ENCODE data around the gene SYDE1. TPM values are rescaled to one million over a fixed set of nuclear protein-coding genes. Genes with fewer than 3 reads are reported as not detected.

Gene SYDE1
- total and polyA plus RNA-seq, 2 donors (not counting 1 experiment from before 2014, with no cell fraction given), result not detected

- H3K4me2 ChIP-seq (replicated peaks; ENCODE audit: low read depth, low read length, poor library complexity, severe bottlenecking), result no peak overlapping the region
- no peaks in the 10 kb centered on the region for H3K79me2 ChIP-seq (ENCODE audit: control insufficient read depth, insufficient read depth, low read length)
- no peak overlapping the region for H2AFZ ChIP-seq (ENCODE audit: insufficient read depth, low read depth, low read length, poor library complexity, severe bottlenecking)
- TF ChIP-seq CTCF (IDR thresholded peaks at IDR 0.05), result no peak
- TF ChIP-seq EZH2 (IDR thresholded peaks at IDR 0.05; ENCODE audit: borderline replicate concordance, insufficient read depth, low read depth, low read length, poor library complexity, severe bottlenecking), result no peak
- Mint-ChIP-seq H3K27me3 (peaks cover 30% of the 10 kb centered on the region), H3K4me1 (no peaks in the 10 kb centered on the region), H3K27ac (no peak overlapping the region), H3K4me3 (no peak overlapping the region), H3K9me3 (ENCODE audit: insufficient read depth) (peaks cover 5% of the 10 kb centered on the region)
- ATAC-seq (ENCODE audit: low read depth) (no peak), DNase-seq (no peak)
- POLR2A ChIA-PET, result no interaction called here
- H3K4me3 ChIP-seq (ENCODE audit: control extremely low read depth in 1 of 5, extremely low read depth in 1 of 5, insufficient read depth in 1 of 5, low read depth in 2 of 5, low read length in 4 of 5), result no peak overlapping the region
- intact Hi-C loops (cut with micrococcal nuclease), result no loop called here
- H3K4me1 ChIP-seq (ENCODE audit: control insufficient read depth in 2 of 2, insufficient read depth in 2 of 2, low read length in 2 of 2), result no peaks in the 10 kb centered on the region
- H3K9me3 ChIP-seq (ENCODE audit: control extremely low read depth in 1 of 3, control insufficient read depth in 2 of 3, insufficient read depth in 1 of 3, low read length in 2 of 3), result peaks cover 4 to 18% (median 12%) of the 10 kb centered on the region in 3 donors
- CTCF ChIA-PET, result interaction anchor here (1.6 to 3.0 kb wide), 3 partner anchors 22 to 54 kb away, joined by 5 to 11 read pairs (median 7); no protein-coding TSS in a partner anchor
- WGBS (ENCODE audit: insufficient coverage), result 96% methylated on average over 5 of the region's 5 CpGs
- no peak overlapping the region for H3K9ac ChIP-seq (ENCODE audit: low read length)
- H3K27me3 ChIP-seq (replicated peaks in 1 of 4; ENCODE audit: control extremely low read depth in 1 of 4, control insufficient read depth in 3 of 4, insufficient read depth in 4 of 4, low read length in 3 of 4), result peaks cover 0 to 3% (median 0%) of the 10 kb centered on the region in 4 experiments
- no peaks in the 10 kb centered on the region for H4K20me1 ChIP-seq (ENCODE audit: control insufficient read depth, insufficient read depth, low read length, poor library complexity, severe bottlenecking)
- H3K27ac ChIP-seq (ENCODE audit: low read length in 2 of 2), result no peak overlapping the region
- H3K36me3 ChIP-seq (replicated peaks in 1 of 2; ENCODE audit: control extremely low read depth in 1 of 2, control insufficient read depth in 1 of 2, extremely low read depth in 1 of 2, insufficient read depth in 2 of 2, low read length in 1 of 2), result no peaks in the 10 kb centered on the region
Observed at GRCh38 chr19:15155296-15155695, 48.1 kb downstream of the SYDE1 start.

- Histone ChIP-seq H3K9ac (ENCODE audit: low read length) (no peak overlapping the region), H3K9me3 (ENCODE audit: control extremely low read depth in 1 of 3, control insufficient read depth in 2 of 3, insufficient read depth in 1 of 3, low read length in 2 of 3) (peaks cover 4 to 24% (median 12%) of the 10 kb centered on the region in 3 donors), H3K27me3 (replicated peaks in 1 of 4; ENCODE audit: control extremely low read depth in 1 of 4, control insufficient read depth in 3 of 4, insufficient read depth in 4 of 4, low read length in 3 of 4) (peaks cover 0 to 3% (median 0%) of the 10 kb centered on the region in 4 experiments), H3K4me3 (ENCODE audit: control extremely low read depth in 1 of 5, extremely low read depth in 1 of 5, insufficient read depth in 1 of 5, low read depth in 2 of 5, low read length in 4 of 5) (no peak overlapping the region), H3K79me2 (ENCODE audit: control insufficient read depth, insufficient read depth, low read length) (no peaks in the 10 kb centered on the region), H4K20me1 (ENCODE audit: control insufficient read depth, insufficient read depth, low read length, poor library complexity, severe bottlenecking) (no peaks in the 10 kb centered on the region), H3K4me1 (ENCODE audit: control insufficient read depth in 2 of 2, insufficient read depth in 2 of 2, low read length in 2 of 2) (no peaks in the 10 kb centered on the region), H2AFZ (ENCODE audit: insufficient read depth, low read depth, low read length, poor library complexity, severe bottlenecking) (no peak overlapping the region), H3K36me3 (replicated peaks in 1 of 2; ENCODE audit: control extremely low read depth in 1 of 2, control insufficient read depth in 1 of 2, extremely low read depth in 1 of 2, insufficient read depth in 2 of 2, low read length in 1 of 2) (no peaks in the 10 kb centered on the region), H3K4me2 (replicated peaks; ENCODE audit: low read depth, low read length, poor library complexity, severe bottlenecking) (no peak overlapping the region), H3K27ac (ENCODE audit: low read length in 2 of 2) (no peak overlapping the region)
- DNase-seq, result no peak
- intact Hi-C loops (cut with micrococcal nuclease), result no loop called here
- ATAC-seq (ENCODE audit: low read depth), result no peak
- 100% methylated on average over 2 of the region's 4 CpGs for WGBS (ENCODE audit: insufficient coverage)
- Mint-ChIP-seq H3K27me3 (peaks cover 27% of the 10 kb centered on the region), H3K9me3 (ENCODE audit: insufficient read depth) (peaks cover 5% of the 10 kb centered on the region), H3K27ac (no peak overlapping the region), H3K4me3 (no peak overlapping the region), H3K4me1 (no peaks in the 10 kb centered on the region)
- ChIA-PET CTCF (interaction anchor here (3.0 kb wide), 1 partner anchor 55 kb away, joined by 11 read pairs; no protein-coding TSS in a partner anchor), POLR2A (no interaction called here)
- no peak for TF ChIP-seq EZH2 (IDR thresholded peaks at IDR 0.05; ENCODE audit: borderline replicate concordance, insufficient read depth, low read depth, low read length, poor library complexity, severe bottlenecking)
- TF ChIP-seq CTCF (IDR thresholded peaks at IDR 0.05), result no peak
Observed at GRCh38 chr19:15156391-15156790, 49.2 kb downstream of the SYDE1 start.

All from B cell (primary cell).